ENCODE results near the gene PDCD2.

DNA sequence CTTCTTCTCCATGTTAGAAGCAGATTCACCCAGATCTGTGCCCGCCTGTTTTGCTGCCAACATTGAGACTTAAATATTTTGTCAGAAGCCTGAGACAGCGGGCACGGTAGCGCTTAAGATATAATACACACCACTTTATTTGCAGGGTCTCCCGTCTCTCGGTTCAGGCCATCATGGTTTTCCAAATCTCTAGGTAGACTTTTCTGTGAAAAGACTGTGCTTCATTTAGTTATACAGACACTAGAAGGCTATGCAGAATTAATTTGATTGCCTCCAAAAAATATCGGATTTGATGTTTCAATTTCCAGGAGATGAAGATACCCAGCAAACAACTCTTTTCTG lies 29.7 kb downstream of the PDCD2 start:
- TF ChIP-seq, protein P1, sequence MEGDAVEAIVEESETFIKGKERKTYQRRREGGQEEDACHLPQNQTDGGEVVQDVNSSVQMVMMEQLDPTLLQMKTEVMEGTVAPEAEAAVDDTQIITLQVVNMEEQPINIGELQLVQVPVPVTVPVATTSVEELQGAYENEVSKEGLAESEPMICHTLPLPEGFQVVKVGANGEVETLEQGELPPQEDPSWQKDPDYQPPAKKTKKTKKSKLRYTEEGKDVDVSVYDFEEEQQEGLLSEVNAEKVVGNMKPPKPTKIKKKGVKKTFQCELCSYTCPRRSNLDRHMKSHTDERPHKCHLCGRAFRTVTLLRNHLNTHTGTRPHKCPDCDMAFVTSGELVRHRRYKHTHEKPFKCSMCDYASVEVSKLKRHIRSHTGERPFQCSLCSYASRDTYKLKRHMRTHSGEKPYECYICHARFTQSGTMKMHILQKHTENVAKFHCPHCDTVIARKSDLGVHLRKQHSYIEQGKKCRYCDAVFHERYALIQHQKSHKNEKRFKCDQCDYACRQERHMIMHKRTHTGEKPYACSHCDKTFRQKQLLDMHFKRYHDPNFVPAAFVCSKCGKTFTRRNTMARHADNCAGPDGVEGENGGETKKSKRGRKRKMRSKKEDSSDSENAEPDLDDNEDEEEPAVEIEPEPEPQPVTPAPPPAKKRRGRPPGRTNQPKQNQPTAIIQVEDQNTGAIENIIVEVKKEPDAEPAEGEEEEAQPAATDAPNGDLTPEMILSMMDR (IDR thresholded peaks at IDR 0.05), result no peak
- no peak for TF ChIP-seq POLR2A (IDR thresholded peaks at IDR 0.05)
